GM18909 (cell line): ENCODE data around the gene LAMTOR4.

ENCODE experiments used
- ATAC-seq: cut with Tn5 transposase; IDR thresholded peaks from one replicate; pipeline ENCODE4 v1.9.1; 2021; ENCODE audit warnings: mild to moderate bottlenecking; ENCODE audit not compliant: unreplicated experiment, poor library complexity

LAMTOR4 gene

GRCh38 chr7:100152937-100153666 is 4.4 kb downstream of the LAMTOR4 start:
- no peak for ATAC-seq

GRCh38 chr7:100153708-100154535 is 5.2 kb downstream of the LAMTOR4 start:
- ATAC-seq: no peak

- no peak for ATAC-seq
Observed at GRCh38 chr7:100154651-100155491, 6.2 kb downstream of the LAMTOR4 start.

GRCh38 chr7:100155553-100156317 is 7.0 kb downstream of the LAMTOR4 start:
- ATAC-seq: no peak

- no peak for ATAC-seq
Observed at GRCh38 chr7:100156331-100157068, 7.8 kb downstream of the LAMTOR4 start.

GRCh38 chr7:100157069-100157333 is 8.3 kb downstream of the LAMTOR4 start:
- ATAC-seq: no peak

- no peak for ATAC-seq
Observed at GRCh38 chr7:100157334-100158228, 8.9 kb downstream of the LAMTOR4 start.

GRCh38 chr7:100158229-100159098 is 9.7 kb downstream of the LAMTOR4 start, which contains the start of gene TRAPPC14:
Gene TRAPPC14 (minus strand): TSS chr7:100158723. CDS start chr7:100158499, 224 bp downstream.
- ATAC-seq: peak; percentile 75

- no peak for ATAC-seq
Observed at GRCh38 chr7:100159099-100159623, 10.4 kb downstream of the LAMTOR4 start.

GRCh38 chr7:100160067-100160466 is 11.3 kb downstream of the LAMTOR4 start:
- ATAC-seq: no peak

GRCh38 chr7:100163006-100163531 is 14.4 kb downstream of the LAMTOR4 start:
- no peak for ATAC-seq

- no peak for ATAC-seq
Observed at GRCh38 chr7:100163871-100164270, 15.2 kb downstream of the LAMTOR4 start.

- ATAC-seq: no peak
Observed at GRCh38 chr7:100166317-100166940, 17.7 kb downstream of the LAMTOR4 start.

- ATAC-seq: no peak
Observed at GRCh38 chr7:100166970-100167911, 18.5 kb downstream of the LAMTOR4 start.

GRCh38 chr7:100167912-100168323 is 19.2 kb downstream of the LAMTOR4 start:
- no peak for ATAC-seq
